LHCN-M2 (cell line): Measurements from ENCODE around the gene COL6A1. TPM values are rescaled to one million over a fixed set of nuclear protein-coding genes. Genes with fewer than 3 reads are reported as not detected.

Source experiments
- DNase-seq: peaks from one replicate; pipeline ENCODE4 v3.0.0-alpha.2; 2012; ENCODE audit warnings: low read depth
- total RNA-seq: library from RNA; depleted of rRNA; stranded (reverse); fragments of >200 nt; gene quantifications from 2 replicates; pipeline ENCODE4 v1.2.3, GENCODE V29; 2014

Gene COL6A1
- total RNA-seq, 1 experiment from 2014 or later: 252 TPM

DNA sequence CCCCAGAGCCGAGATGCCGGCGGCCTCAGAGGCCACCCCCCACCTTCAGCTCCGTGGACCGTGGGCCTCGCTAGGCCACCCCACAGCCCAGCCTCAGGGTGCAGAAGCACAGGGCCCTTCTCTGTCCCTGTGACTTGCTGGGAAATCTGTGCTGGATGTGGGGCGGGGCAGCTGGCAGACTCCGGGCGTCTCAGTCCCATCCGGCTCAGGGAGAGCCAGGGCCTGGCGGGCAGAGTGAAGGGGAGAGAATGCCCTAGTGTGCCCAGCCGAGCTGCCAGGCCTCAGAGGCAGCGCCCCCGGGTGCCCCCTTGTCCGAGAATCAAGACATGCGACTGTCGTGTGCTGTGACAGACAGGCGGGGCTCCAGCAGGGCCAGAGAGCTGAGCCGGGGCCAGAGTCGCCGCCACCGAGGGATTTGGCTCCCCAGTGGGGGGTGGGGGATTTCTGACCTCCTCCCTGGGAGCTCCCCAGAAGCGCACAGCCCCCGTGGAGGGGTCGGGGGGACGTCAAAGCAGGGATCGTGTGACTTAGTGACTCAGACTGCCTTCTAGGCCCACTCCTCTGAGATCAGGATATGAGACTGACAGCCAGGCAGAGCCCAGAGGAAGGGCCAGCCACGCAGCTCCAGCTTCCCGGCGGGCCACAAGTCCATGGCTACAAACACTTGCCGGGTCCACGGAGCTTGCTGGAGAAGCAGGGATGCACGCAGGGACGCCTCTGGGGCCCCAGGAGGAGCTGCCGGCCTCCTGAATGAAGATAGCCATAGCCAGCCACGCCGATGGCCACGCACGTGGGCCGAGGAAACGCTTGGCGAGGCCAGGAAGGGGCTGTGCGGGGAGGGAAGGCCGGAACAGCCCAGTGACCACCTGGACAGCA is 11.9 kb downstream of the COL6A1 start:
- no peak for DNase-seq

GRCh38 chr21:45994086-45994661 is 12.6 kb downstream of the COL6A1 start:
- no peak for DNase-seq

- no peak for DNase-seq
Observed at GRCh38 chr21:45994759-45995685, 13.5 kb downstream of the COL6A1 start.

DNA sequence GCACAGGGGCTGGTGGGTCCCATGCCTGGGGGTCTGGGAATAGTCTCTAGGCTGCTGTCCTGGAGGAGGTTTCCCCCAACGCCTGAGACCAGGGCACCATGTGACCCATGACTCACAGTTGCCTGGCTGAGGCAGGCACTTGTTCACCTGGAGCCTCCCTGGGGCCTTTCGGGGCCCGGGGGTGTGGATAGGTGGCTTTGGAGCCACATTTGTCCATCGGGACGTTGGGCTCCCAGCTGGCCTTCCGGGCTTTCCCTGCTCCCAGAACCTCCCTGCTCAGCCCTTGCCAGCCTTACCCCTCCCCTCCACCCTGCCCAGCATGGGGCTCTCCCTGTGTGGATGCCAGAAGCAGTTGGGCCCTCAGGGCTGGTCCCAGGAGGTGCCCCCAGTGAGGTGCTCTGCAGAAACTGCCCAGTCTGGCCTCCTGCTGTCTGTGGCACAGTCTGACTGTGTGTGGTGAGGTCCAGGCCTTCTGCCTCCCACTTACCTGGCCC is 14.2 kb downstream of the COL6A1 start:
- no peak for DNase-seq

DNA sequence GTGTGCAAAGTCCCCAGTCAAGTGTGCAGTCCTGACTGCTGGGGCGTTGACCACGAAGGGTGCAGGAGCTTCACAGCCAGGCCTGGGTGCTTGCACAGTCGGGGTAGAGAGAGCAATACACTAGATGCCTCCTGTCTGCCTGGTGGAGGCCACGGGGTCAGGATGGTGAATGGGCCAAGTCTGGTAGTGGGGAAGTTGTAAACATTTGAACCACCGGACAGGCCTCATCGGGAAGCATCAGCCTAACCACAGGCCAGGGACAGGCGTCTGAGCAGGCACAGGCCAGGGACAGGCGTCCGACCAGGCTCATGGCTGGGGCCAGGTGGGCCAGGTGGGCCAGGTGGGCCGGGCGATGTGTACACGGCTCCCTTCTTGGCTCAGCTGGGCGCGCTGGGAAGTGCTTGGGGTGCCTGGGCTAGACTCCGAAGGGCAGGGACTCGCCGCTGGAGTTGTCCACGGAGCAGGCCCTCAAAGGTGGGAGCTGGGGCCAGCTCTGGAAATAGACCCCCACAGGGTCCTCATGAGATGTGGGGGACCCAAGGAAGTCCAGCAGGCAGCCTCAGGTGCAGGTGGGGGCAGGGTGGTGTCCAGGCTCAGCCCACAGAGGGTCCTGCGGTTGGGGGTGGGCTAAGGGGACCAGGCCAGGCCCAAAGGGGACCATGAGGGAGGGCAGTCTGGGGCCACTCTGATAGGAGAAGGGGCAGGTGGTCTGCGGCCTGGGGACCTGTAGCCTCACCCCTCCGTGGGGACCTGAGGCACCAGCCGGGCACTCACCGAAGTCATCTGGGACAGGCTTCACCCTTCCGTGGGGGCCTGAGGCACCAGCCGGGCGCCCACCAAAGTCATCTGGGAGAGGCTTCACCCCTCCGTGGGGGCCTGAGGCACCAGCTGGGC is 15.0 kb downstream of the COL6A1 start:
- DNase-seq: no peak

GRCh38 chr21:45997205-45997494 is 15.6 kb downstream of the COL6A1 start:
- no peak for DNase-seq

- no peak for DNase-seq
Observed at GRCh38 chr21:45997495-45998275, 16.1 kb downstream of the COL6A1 start.

GRCh38 chr21:45998276-45998701 is 16.7 kb downstream of the COL6A1 start:
- DNase-seq: no peak

DNA sequence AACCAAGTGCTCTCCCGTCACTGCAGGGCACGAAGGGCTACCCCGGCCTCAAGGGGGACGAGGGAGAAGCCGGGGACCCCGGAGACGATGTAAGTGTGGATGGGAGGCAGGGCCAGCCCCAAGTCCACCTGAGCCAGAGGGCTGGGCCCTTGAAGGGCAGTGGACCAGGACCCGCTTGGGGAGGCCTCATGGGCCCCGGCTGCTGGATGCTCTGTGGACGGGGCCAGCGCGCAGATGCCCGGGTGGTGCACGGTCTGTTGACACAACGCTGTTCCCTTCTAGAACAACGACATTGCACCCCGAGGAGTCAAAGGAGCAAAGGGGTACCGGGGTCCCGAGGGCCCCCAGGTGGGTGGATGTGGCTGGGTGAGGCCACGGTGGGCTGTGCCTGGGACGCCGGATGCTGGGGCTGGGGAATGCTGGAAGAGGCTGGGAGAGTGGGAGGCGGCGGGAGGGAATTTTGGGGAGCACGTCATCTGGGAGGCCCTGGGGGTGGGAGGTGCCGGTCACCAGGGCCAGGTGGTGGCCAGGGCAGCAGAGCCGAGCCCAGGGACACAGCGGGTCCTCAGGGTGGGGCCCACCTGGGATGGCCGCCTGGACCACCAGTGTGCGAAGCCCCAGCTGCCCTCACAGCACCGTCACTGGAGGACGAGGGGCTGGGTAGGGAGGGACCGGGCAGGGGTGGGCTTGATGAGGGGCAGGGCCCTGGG is 17.5 kb downstream of the COL6A1 start:
- DNase-seq: no peak

DNA sequence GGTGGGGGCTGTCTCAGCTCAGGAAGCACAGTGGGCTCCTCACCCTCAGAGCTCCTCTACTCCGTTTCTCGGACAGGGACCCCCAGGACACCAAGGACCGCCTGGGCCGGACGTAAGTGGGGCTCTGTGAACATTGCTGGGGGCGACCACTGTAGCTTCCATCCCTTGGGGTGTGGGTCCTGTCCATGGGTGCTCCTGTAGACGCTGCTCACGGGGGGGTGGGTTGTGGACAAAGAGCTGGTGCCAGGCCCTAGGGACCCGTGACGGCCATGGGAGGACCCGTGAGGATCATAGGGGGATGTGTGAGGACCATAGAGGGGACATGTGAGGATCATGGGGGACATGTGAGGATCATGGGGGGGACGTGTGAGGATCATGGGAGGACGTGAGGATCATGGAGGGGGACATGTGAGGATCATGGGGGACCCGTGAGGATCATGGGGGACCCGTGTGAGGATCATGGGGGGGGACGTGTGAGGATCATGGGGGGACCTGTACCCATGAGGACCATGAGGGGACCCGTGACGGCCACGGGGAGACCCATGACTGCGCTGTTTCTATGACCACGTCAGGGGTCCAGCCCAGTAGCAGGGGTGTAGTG is 18.1 kb downstream of the COL6A1 start:
- no peak for DNase-seq

DNA sequence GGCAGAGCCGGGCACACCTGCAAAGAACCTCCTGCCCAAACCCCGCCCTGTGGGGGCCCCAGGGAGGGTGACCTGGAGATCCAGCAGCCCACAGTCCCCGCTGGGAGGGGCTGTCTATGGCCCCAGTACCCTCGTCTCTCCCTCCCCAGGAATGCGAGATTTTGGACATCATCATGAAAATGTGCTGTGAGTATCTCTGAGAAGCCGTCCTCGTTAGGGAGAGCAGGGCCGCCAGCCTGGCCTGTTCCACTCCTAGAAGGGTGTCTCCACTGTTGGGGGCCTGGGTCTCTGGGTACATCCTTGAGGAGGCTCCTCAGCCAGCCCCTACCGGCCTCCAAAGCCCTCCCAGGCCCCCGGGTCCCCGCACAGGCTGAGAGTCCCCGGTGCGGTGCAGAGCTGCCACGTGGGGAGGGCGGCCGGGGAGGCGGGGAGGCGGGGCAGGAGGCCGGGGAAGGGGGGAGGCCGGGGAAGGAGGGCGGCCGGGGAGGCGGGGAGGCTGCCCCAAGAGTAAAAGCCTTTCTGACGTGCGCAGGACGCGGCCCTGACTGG is 18.7 kb downstream of the COL6A1 start:
- DNase-seq: no peak

DNA sequence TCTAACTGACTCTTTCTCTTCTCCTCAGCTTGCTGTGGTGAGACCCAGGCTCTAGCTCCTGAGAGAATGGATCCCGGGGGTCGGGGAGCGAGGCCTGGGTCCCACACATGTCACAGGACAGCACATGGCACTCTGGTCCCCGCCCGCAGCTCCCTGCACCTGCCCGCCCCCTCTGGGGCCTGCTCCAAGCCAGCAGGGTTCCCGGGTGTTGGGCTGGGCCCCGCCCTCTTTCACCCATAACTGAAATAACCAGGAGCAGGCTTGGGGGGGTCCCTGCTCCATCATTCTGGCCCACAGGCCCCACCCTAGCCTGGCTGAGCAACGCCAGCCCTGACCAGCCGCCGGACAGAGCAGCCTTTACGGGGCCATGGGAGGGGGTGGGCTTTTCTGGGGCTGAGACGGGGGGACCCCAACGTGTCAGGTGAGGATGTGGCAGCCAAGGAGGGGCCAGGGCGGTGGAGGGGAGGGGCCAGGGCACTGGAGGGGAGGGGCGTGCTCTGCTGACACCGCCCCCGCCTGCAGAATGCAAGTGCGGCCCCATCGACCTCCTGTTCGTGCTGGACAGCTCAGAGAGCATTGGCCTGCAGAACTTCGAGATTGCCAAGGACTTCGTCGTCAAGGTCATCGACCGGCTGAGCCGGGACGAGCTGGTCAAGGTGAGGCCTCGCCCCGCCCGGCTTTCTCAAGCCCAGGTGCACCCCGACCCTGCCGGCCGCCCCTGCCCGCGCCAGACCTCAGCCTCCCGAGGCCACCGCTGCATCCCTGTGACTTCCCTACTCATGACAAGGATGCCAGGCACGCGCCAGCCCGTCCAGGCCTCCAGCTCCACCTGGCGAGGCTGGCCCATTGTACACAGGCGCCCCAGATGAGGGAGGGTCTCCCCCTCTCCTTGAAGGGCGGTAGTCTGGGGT is 19.4 kb downstream of the COL6A1 start:
- no peak for DNase-seq

GRCh38 chr21:46001821-46002681 is 20.5 kb downstream of the COL6A1 start:
- no peak for DNase-seq

DNA sequence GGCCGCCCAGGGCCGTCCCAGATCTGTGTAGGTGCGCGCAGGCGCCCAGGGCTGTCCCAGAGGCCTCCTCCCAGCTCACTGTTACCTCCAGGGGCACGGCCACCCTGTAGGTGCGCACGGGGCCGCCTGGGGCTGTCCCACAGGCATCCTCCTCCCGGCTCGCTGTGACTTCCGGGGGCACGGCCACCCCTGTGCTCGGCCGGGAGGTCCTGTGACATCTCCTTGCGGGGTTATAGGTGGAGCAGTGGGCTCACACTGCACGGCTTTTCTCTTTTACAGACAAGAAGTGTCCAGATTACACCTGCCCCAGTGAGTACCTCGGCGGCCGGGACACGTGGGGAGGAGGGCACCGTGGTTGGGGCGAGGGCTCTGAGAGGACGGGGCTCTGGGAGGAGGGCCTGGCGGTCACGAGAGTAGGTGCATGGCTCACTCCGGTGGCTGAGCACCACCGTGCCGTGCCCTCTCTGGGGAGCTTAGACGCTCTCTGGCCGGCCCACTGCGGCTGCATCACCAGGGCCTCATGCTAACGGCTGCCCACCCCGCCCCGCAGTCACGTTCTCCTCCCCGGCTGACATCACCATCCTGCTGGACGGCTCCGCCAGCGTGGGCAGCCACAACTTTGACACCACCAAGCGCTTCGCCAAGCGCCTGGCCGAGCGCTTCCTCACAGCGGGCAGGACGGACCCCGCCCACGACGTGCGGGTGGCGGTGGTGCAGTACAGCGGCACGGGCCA is 21.4 kb downstream of the COL6A1 start:
- DNase-seq: no peak

- DNase-seq: no peak
Observed at GRCh38 chr21:46003575-46004007, 22.0 kb downstream of the COL6A1 start.
